ENCODE results near the gene ATF4. TPM values are rescaled to one million over a fixed set of nuclear protein-coding genes. Genes with fewer than 3 reads are reported as not detected.

Gene ATF4
- total and polyA plus RNA-seq, 2 of the 8 experiments (the other 6 are each of a cell fraction or from before 2014, with no cell fraction given) = 553 to 704 TPM

DNA sequence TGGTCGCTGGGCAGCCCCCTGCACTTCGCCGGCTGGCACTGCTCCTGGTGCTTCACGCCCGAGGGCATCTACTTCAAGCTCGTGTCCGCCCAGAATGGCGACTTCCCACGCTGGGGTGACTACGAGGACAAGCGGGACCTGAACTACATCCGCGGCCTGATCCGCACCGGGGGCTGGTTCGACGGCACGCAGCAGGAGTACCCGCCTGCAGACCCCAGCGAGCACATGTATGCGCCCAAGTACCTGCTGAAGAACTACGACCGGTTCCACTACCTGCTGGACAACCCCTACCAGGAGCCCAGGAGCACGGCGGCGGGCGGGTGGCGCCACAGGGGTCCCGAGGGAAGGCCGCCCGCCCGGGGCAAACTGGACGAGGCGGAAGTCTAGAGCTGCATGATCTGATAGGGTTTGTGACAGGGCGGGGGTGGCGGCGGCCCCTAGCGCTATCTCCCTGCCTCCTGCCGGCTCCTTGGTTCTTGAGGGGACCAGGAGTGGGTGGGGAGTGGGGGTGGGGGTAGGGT, 31.7 kb upstream of the ATF4 start (continued):
- no peak for TF ChIP-seq KDM4A (IDR thresholded peaks at IDR 0.05; ENCODE audit: low read depth, low read length, severe bottlenecking)

All from H1 (cell line).